Activated CD8-positive, alpha-beta T cell treated with anti-CD3 and anti-CD28 coated beads for 36 hours (primary cell): ENCODE data around the gene CCDC196. TPM values are rescaled to one million over a fixed set of nuclear protein-coding genes. Genes with fewer than 3 reads are reported as not detected.

Experiments
- ATAC-seq: fragments of 200-7000 bp; cut with Tn5 transposase; one replicate; pipeline ENCODE4 v1.10.0; 2021; ENCODE audit warnings: mild to moderate bottlenecking, moderate library complexity
- CTCF ChIA-PET: fragments of 350-600 bp; sonication (Branson Sonifier 250); formaldehyde crosslinking; loops from one replicate; lab custom pipeline; 2021; ENCODE audit warnings: antibody characterized with exemption; lab: Charles Lee
- POLR2A ChIA-PET: fragments of 350-600 bp; sonication (Branson Sonifier 250); formaldehyde crosslinking; loops from one replicate; lab custom pipeline; 2021; ENCODE audit warnings: antibody characterized with exemption; lab: Charles Lee
- DNase-seq: peaks from one replicate; pipeline ENCODE4 v3.0.0-alpha.2; 2020
- H3K27ac Mint-ChIP-seq: one replicate; pipeline ENCODE4 v1.8.0; 2021; ENCODE audit warnings: mild to moderate bottlenecking, mixed read lengths
- H3K27me3 Mint-ChIP-seq: one replicate; pipeline ENCODE4 v1.8.0; 2021; ENCODE audit warnings: mixed read lengths
- H3K36me3 Mint-ChIP-seq: one replicate; pipeline ENCODE4 v1.8.0; 2021; ENCODE audit warnings: low read depth, mixed read lengths
- H3K4me1 Mint-ChIP-seq: one replicate; pipeline ENCODE4 v1.8.0; 2021; ENCODE audit warnings: low read depth, mixed read lengths
- H3K4me3 Mint-ChIP-seq: one replicate; pipeline ENCODE4 v1.8.0; 2021; ENCODE audit warnings: mild to moderate bottlenecking, moderate library complexity, mixed read lengths
- H3K9me3 Mint-ChIP-seq: one replicate; pipeline ENCODE4 v1.8.0; 2021; ENCODE audit warnings: mixed read lengths
- CTCF ChIP-seq: fragments of 200-600 bp; IDR thresholded peaks from one replicate; pipeline ENCODE4 v1.8.0; 2022; ENCODE audit warnings: antibody characterized with exemption, mild to moderate bottlenecking
- intact Hi-C: fragments of 100-400 bp; cut with micrococcal nuclease; formaldehyde crosslinking; loops from one replicate; pipeline ENCODE4 v1.10.0; 2022
- total RNA-seq, 2 experiments: library from RNA; stranded (reverse); gene quantifications; one replicate each; pipeline ENCODE4 v1.2.3, GENCODE V29; 2021

Gene CCDC196
- total RNA-seq, 2 experiments from 2014 or later, result not detected

- TF ChIP-seq CTCF, result no peak
These were observed 9.2 kb upstream of the CCDC196 start for GRCh38 chr14:66476964-66477363.

GRCh38 chr14:66477567-66477966 is 8.6 kb upstream of the CCDC196 start:
- no peaks in the 10 kb centered on the region for H3K4me1 Mint-ChIP-seq
- H3K4me3 Mint-ChIP-seq, result no peak overlapping the region
- CTCF ChIA-PET, result interaction anchor here (1.1 to 1.7 kb wide), 3 partner anchors 10 to 19 kb away, joined by 3 to 5 read pairs (median 4); no protein-coding TSS in a partner anchor
- POLR2A ChIA-PET, result no interaction called here
- H3K27ac Mint-ChIP-seq, result no peak overlapping the region
- H3K9me3 Mint-ChIP-seq, result peaks cover 1% of the 10 kb centered on the region
- intact Hi-C loops, result no loop called here
- TF ChIP-seq CTCF, result no peak
- H3K36me3 Mint-ChIP-seq, result peaks cover 2% of the 10 kb centered on the region
- ATAC-seq (no peak), DNase-seq (no peak)
- H3K27me3 Mint-ChIP-seq, result no peaks in the 10 kb centered on the region

More at GRCh38 chr14:66476964-66477363, 9.2 kb upstream of the CCDC196 start:
- Mint-ChIP-seq H3K9me3 (peaks cover 1% of the 10 kb centered on the region), H3K4me1 (no peaks in the 10 kb centered on the region), H3K36me3 (peaks cover 3% of the 10 kb centered on the region), H3K4me3 (no peak overlapping the region), H3K27me3 (no peaks in the 10 kb centered on the region), H3K27ac (no peak overlapping the region)
- DNase-seq (no peak), ATAC-seq (no peak)
- CTCF ChIA-PET, result interaction anchor here (1.1 to 1.7 kb wide), 3 partner anchors 10 to 20 kb away, joined by 3 to 5 read pairs (median 4); no protein-coding TSS in a partner anchor
- POLR2A ChIA-PET, result no interaction called here
- intact Hi-C loops, result no loop called here

GRCh38 chr14:66482873-66483272 is 3.3 kb upstream of the CCDC196 start:
- intact Hi-C loops, result no loop called here
- TF ChIP-seq CTCF, result no peak
- H3K4me1 Mint-ChIP-seq, result no peaks in the 10 kb centered on the region
- ATAC-seq (no peak), DNase-seq (no peak)
- no peaks in the 10 kb centered on the region for H3K27me3 Mint-ChIP-seq
- H3K36me3 Mint-ChIP-seq, result no peaks in the 10 kb centered on the region
- ChIA-PET POLR2A (no interaction called here), CTCF (interaction anchor here (0.8 to 1.7 kb wide), 2 partner anchors 14 to 28 kb away, joined by 3 to 4 read pairs; no protein-coding TSS in a partner anchor)
- H3K4me3 Mint-ChIP-seq, result no peak overlapping the region
- no peak overlapping the region for H3K27ac Mint-ChIP-seq
- H3K9me3 Mint-ChIP-seq, result no peaks in the 10 kb centered on the region

- Mint-ChIP-seq H3K27me3 (no peaks in the 10 kb centered on the region), H3K4me1 (no peaks in the 10 kb centered on the region), H3K36me3 (no peaks in the 10 kb centered on the region), H3K9me3 (no peaks in the 10 kb centered on the region), H3K4me3 (no peak overlapping the region), H3K27ac (no peak overlapping the region)
- ATAC-seq (no peak), DNase-seq (no peak)
- TF ChIP-seq CTCF, result no peak
- ChIA-PET POLR2A (interaction anchor here (0.6 kb wide), 1 partner anchor 654 kb away, joined by 3 read pairs; no protein-coding TSS in a partner anchor), CTCF (interaction anchor here (0.8 to 1.7 kb wide), 2 partner anchors 14 to 28 kb away, joined by 3 to 4 read pairs; no protein-coding TSS in a partner anchor)
- intact Hi-C loops, result no loop called here
These were observed 2.8 kb upstream of the CCDC196 start for GRCh38 chr14:66483322-66483721.

- no peak overlapping the region for H3K27ac Mint-ChIP-seq
- no peaks in the 10 kb centered on the region for H3K9me3 Mint-ChIP-seq
- no peak for ATAC-seq
- no peak overlapping the region for H3K4me3 Mint-ChIP-seq
- H3K27me3 Mint-ChIP-seq, result no peaks in the 10 kb centered on the region
- intact Hi-C loops, result no loop called here
- TF ChIP-seq CTCF, result no peak
- H3K4me1 Mint-ChIP-seq, result no peaks in the 10 kb centered on the region
- no peak for DNase-seq
- ChIA-PET POLR2A (no interaction called here), CTCF (interaction anchor here (1.0 to 1.5 kb wide), 2 partner anchors 10 to 125 kb away, joined by 3 read pairs; no protein-coding TSS in a partner anchor)
- H3K36me3 Mint-ChIP-seq, result no peaks in the 10 kb centered on the region
These were observed 1.1 kb upstream of the CCDC196 start for GRCh38 chr14:66485029-66485428.
